OCI-LY7 (cell line): ENCODE measurements around the gene RAX.

Experiments used
- CTCF ChIP-seq: fragments of 200-600 bp; sonication (generic); conservative IDR thresholded peaks from 2 replicates; pipeline ENCODE4 v1.5.1; 2014; ENCODE audit warnings: mild to moderate bottlenecking, antibody characterized with exemption, low read length, moderate library complexity, mixed read lengths
- EZH2phosphoT487 ChIP-seq: fragments of 200-600 bp; sonication (generic); IDR thresholded peaks from 2 replicates; pipeline ENCODE4 v1.6.1; 2018; ENCODE audit warnings: low read depth, borderline replicate concordance, mild to moderate bottlenecking, mixed run types, antibody characterized with exemption, low read length, moderate library complexity, mixed read lengths

- TF ChIP-seq CTCF = no peak
- no peak for TF ChIP-seq EZH2phosphoT487
These were observed 35.6 kb upstream of the RAX start for GRCh38 chr18:59308938-59309260.
